HuH-7 (cell line): ENCODE results near the gene NTM.
"Not testable (repeated sequence)": the region's sequence is repeated elsewhere in the genome, so short reads cannot be mapped to it uniquely, and the experiment has no call there.

Source experiments
- DNase-seq: peaks from one replicate; pipeline ENCODE4 v3.0.0; 2011; ENCODE audit warnings: low spot score

The NTM gene

GRCh38 chr11:132314911-132315455 lies 944.6 kb downstream of the NTM start:
- no peak for DNase-seq

DNA sequence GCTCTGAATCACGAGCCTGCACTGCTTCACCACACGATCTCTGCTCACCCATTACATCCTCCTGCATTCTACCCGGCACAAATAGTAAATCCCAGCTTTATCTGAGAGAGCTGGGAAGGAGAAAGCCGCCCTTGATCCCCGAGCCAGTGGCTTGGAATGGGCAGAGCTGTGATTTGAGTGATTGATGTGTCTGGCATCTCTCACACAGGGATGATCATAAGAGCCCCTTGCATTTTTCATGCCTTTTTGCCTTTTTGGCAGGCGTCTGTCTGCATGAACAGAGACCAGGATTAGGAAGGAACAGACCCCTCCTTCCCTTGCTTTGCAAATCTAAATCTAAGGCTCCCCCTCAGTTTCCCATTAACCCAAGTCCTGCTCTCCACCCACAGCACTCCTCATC lies 945.3 kb downstream of the NTM start:
- DNase-seq, result no peak

DNA sequence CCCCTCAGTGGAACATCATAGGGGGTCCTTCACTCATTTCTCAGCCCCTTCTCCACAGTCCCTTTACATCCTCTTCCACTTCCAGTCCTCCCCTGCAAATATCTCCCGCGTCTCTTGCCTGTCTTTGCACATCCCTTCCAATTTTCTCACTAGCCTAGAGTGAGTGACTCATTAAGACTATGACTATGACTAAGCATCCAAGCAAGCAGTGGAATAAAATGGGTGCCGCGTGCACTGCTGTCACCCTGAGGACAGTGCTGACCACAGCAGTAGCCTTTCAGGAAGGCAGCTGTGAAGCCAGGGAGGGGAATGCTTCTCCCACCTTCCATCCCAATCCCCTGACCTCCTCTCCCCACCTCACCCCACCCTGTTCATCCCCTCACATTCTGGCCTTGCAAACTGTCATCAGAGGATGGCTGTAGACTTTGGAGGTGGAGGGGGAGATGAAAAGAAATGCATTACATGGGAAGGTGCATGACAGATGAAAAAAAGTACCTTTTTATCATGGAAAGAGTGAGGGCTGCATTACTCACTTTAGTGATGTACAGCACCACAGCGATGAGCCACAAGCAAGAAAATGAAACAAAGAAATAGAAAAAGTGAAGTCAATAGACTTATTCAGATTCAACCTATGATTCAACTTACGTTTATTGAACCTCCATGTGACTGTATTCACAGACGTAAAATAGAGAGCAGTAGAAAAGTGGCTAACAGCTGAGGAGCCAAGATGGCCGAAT lies 948.2 kb downstream of the NTM start:
- DNase-seq, result no peak

DNA sequence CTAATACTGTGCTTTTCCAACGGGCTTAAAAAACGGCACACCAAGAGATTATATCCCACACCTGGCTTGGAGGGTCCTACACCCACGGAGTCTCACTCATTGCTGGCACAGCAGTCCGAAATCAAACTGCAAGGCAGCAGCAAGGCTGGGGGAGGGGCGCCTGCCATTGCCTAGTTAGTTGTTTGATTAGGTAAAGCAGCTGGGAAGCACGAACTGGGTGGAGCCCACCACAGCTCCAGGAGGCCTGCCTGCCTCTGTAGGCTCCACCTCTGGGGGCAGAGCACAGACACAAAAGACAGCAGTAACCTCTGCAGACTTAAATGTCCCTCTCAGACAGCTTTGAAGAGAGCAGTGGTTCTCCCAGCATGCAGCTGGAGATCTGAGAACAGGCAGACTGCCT lies 949.0 kb downstream of the NTM start:
- not testable (repeated sequence) for DNase-seq

DNA sequence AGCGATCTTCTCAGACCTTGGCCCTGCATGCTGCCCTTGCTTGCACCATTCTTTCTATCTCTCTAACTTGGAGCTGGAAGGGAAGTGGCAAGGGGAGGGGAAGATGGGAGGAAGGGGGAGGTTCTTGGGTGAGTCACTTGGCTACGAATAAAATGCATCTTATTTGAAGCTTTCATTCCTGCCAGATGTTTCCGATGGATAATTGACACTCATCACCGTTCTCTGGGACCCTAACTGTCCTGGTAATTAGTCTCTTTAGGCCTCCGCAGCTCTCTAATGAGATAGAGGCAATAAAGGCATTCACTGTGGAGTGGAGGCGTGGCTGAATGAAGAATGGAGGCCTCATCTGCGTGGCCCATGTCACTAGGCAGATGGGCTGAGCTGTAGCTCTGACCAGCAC lies 960.1 kb downstream of the NTM start:
- no peak for DNase-seq

DNA sequence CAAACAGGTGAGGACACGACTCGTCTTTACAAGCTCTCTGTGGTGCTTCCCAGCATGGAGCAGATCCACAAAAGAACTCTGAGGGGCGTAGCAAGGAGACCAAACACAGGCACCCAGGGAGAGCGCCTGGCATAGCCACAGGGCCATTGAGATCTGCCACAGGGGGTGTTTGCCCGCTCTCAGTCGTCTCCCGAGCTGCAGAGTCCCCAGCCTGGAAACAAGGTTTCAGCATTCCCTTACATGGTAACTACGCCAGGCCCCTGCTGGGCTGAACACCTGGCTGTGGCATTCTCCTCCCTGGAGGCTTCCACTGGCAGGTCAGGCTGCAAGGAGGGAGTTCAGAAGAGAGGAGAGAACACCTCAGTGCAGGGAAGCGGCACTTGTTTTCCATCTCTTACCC lies 962.1 kb downstream of the NTM start:
- no peak for DNase-seq

DNA sequence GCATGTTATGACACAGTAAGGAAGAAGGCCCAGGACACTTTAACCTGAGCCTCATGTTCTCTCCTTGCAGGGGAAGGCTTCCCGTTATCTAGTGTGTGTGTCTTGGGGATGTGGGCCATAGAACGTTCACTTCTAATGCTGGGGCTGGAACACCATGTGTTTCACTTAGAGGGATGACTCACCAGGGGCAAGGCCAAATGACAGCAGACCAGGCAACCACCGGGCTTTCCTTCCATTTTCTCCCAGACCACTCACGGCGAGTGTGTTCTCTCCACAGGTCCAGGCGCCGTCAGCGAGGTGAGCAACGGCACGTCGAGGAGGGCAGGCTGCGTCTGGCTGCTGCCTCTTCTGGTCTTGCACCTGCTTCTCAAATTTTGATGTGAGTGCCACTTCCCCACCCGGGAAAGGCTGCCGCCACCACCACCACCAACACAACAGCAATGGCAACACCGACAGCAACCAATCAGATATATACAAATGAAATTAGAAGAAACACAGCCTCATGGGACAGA lies 964.4 kb downstream of the NTM start:
- DNase-seq, result no peak

GRCh38 chr11:132335311-132335710 lies 964.9 kb downstream of the NTM start:
- DNase-seq, result no peak

- no peak for DNase-seq
Observed at GRCh38 chr11:132336781-132337535, 966.5 kb downstream of the NTM start.

- DNase-seq, result no peak
Observed at GRCh38 chr11:132337819-132338416, 967.5 kb downstream of the NTM start.

DNA sequence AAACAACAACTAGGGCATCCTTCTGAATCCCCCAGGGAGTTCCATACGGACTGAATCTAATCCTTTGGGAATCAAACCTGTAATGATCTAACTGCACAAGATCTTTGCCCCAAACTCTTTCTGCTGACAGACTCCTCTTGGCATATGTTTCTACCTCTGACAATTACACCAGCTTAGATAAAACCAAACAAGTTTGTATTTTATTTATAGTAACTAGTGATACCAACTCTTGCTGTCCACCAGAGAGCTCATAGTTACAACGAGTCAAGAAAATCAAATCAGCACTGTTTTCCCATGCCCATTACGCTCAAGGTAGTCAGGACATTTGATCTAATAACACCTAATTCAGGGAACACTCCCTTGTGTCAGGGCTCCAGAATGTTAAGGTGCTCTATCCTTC lies 972.0 kb downstream of the NTM start:
- no peak for DNase-seq

DNA sequence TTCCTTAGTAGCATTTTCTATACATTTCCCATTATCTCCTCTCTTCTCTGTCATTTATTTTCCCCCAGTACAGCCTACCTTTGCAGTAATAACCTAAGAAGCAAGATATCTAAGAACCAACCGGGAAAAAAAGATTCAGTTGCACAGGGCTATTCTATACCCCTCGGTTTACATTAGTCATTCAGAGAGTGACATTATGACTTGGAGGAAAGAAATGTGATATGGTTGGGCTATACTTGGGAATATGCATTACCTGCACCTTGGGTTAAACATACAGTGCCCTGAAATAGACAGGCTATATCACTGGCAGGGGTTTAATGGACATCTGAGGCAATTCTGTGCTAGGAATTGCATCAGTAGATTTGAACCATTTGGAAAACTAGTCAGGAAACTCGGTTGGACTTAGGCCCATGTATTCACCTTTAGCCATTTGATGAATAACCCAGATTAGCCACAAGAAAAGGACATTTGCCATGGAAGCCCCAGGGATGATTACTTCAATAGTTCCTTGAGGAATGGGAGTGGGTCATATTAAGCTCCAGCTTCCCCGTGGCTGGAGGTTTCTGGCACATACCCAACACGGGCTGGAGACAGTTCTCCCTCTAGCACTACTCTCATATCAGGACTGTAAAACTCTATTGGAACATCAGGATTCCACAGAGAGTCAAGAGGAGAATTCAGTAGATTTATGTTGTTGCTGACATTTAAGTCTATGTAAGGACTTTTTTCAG lies 973.2 kb downstream of the NTM start:
- no peak for DNase-seq

DNA sequence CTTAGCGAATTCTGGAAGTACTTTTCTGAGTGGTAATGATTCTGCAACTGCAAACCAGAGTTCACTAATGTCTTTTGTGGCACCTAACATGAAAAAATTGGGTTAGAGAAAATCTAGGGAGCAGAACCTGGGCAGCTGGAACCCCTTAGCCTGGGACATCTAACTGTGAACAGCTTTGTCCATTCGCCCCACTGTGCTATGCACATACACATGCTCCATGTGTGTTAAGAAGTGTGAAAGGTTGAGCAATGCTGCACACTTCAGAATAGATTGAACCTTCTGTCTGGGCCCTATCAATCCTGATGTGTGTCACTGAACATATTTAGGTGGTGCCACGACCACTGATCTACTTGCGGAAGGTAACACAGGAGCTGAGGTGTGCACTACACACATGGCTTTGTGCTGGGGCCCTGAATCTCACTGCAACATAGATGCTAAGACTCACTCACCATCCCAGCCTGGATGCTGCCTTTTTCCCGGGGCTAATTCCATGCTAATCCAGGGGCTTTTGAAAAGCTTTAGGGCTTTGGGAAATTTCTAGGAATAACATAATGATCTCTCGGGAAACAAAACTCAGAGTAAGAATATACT lies 976.2 kb downstream of the NTM start:
- no peak for DNase-seq

DNA sequence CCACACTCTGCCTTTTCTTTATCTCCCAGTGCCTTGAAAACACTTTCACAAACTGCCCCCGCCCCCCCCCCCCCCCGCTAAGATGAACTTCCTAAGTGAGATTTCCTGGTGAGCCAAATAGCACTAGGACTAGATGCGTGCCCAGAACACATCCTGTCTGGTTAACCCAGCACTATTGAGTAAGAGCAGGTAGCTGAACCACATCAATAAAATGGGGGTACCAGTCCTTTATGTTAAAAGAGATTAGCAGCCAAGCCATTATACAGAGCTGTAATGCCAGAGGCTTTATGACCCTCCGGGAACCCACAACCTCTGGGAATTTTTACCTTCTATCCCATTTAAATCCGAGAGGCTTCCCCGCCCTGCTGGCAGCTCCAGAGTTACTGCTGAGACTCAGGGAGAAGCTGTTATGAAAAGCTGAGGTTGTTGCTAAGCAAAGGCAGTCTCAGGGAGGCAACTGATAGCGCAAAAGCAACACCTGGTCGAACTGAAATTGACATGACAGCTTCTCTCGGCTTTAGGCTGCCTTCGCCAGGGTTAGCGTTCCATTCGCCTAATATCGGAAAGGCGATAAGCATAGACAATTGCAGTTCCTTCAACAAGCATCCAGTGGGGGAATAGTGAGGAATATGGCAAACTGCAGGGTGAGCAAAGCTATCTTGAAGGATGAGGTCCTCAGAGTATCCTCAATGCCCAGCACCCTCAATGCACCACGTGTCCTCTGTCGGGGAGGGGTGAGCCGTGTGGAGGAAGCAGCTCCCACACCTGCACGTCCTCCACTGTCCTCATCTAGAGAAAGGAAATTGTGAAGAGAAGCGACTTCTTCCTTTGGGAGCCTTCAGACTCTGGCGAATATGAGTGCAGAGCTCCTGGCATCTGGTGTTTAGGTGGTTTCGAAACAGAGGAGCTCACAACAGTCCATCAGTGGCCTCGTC lies 977.0 kb downstream of the NTM start:
- DNase-seq, result no peak

GRCh38 chr11:132349811-132350733 lies 979.7 kb downstream of the NTM start:
- no peak for DNase-seq

GRCh38 chr11:132351050-132351449 lies 980.6 kb downstream of the NTM start:
- DNase-seq, result no peak

DNA sequence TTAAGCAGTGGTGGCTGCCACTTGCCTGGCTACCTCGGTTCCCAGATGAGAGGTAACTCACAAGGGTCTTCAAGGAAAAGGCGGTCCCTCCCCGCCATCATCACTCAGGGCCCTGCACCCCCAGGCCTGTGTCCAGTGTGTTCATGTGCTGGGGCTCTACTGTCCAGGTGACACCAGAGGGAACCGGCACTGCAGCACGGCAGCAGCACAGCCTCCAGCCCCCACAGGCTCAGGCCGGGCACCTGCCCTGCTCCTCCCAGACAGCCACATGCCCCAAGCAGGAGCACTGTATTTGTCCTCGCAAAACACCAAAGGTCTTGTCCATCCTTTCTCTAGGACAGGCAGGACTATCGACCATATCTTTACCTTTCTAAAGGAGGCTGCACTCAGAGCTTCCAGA lies 982.1 kb downstream of the NTM start:
- no peak for DNase-seq

GRCh38 chr11:132353255-132353654 lies 982.8 kb downstream of the NTM start:
- DNase-seq, result no peak

- no peak for DNase-seq
Observed at GRCh38 chr11:132357811-132358572, 987.6 kb downstream of the NTM start.
